LoVo (cell line): Measurements from ENCODE around the gene IFT74.
"Not testable (repeated sequence)": the region's sequence is repeated elsewhere in the genome, so short reads cannot be mapped to it uniquely, and the experiment has no call there.

Experiments
- DNase-seq: peaks from one replicate; pipeline ENCODE4 v3.0.0-alpha.2; 2016; ENCODE audit warnings: low spot score

The IFT74 gene

DNA sequence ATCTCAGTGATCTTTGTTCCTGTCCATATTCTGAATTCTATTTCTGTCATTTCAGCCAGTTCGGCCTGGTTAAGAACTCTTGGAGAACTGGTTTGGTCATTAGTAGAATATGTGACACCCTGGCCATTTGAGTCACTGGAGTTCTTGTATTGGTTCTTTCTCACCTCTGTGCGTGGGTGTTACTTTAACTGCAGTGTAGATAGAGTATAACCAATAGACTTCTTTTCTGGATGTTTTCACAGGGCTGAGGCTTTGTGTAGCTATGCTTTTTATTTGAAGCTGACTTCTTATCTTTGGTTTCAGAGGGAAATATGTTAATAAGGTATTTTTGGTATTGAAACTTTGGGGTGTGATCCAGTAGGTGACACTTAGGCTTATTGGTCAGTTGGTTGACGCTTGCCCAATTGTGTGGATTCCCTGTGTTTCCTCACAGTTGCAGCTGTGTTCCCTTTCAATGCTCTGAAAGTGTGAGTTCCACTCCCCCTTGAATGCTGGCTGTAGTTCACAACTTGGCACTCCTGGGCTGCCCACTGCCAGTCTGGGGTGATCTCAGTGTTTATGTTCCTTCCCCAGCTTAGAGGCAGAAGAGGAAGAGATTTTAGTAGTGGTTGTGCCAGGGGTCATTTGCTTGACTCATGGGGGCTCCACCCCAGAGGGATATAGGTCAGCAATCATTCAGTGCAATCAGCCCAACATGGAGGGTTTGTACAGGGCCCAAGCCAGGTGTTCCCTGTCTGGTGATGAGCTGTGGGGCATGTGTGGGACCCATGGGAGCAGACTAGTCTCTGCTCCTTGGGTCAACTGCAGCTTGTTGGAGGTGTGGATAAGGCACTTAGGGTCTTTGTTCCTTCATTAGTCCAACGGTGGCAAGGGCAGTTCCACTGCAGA lies 117.9 kb downstream of the IFT74 start:
- DNase-seq, result no peak

DNA sequence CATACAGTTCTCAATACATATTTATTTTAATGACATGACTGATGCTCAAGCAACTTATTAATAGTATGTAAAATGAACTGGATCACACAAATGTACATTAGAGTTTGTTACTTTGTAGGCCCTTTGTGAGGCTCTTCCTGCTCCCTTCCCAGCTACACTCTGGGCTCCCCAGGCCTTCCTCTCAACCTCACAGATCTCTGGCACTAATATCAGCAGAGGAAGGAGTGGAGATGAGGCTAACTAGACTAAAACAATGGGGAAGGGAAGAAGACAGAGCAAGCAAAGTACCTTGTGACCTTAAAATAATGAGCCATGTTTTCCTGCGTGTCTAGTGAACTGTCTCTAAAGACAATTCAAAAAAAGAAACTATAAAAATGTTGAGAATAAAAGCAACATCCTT lies 122.5 kb downstream of the IFT74 start:
- no peak for DNase-seq

DNA sequence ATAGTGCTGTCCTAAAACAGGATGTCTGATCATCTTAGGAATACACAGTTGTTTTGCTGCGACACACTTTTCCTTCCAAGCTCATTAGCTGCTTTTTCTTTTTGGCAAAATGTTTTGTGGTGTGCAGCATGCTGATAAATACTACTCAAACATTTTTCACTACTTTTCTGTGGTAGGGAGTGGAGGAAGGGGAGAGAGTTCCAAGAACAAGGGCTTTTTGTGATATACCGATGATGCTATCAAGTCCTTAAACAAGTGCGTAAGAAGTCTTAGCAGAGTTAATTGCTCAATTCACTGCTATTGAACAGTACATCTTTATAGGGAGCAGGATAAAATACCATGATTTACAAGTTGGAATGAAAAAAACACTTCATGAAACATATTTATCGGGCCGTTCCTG lies 129.2 kb downstream of the IFT74 start:
- no peak for DNase-seq

DNA sequence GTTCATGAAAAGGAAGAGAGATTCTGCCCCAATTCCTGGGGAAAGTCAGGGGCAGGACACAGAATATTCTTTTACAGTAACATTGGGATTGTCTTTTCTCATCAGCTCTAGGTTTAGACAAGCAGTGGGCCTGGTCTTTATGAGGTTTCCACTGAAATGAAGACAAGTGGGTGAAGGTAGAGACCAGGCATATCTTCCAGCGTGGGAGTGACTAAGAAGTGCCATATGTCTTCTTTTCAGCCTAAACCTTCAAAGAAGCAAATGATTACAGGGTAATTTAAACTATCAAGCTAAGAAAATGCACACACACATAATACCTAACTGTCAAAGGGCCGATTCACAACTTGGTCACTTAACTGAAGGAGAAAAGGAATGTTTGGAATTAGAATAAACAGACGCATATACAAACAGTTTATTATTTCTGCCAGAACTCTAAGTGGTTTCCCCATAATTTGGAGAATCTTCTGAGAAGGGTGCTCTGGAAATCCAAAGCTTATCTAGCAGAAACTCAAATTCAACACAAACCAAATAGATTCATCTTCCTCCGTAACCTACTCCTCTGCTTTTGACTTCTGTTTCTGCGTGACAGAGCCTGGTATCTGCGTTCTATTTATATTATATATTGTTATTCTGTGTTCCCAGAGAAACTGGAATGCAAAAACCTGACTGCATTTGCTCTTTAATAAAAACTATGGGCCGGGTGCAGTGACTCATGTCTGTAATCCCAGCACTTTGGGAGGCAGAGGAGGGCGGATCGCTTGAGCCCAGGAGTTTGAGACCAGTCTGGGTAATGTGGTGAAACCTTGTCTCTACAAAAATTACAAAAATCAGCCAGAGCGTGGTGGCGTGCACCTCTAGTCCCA lies 130.8 kb downstream of the IFT74 start:
- no peak for DNase-seq

DNA sequence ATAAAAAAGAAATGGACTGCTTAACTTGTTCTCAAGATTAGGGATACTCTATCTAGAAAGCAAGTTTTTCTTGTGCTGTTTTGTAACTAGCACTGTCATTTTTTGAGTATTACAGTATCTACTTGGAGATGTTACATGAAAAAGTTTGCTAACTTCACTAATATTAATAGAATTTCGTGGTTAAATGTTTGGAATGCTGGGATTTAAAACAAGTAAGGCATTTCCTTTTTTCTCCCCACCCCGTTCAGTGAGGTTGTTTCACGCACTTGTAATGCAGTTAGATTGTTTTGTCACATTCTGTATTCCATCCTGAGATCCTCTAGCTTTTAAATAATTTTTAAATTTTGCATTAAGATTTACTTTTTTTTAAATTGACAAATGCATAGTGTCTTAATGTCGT lies 132.8 kb downstream of the IFT74 start:
- DNase-seq, result no peak

DNA sequence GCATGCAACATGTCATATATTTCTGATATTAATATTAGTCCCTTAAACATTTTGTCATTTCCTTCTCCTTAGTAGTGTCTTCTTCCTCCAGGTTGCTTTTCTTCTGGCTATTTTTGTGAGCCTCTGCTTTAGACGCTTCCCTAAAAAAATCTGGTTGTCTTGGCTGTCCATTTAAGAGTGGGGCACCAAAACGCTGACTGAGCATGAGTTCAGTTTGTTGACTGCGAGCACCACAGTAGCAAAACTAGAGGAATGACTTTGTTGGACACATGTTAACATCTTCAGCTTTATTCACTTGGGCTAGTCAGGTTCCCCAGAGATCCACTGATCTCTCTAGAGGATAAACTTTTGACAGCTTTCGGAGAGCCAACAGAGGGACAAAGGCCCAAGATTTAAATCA lies 133.5 kb downstream of the IFT74 start:
- DNase-seq, result no peak

DNA sequence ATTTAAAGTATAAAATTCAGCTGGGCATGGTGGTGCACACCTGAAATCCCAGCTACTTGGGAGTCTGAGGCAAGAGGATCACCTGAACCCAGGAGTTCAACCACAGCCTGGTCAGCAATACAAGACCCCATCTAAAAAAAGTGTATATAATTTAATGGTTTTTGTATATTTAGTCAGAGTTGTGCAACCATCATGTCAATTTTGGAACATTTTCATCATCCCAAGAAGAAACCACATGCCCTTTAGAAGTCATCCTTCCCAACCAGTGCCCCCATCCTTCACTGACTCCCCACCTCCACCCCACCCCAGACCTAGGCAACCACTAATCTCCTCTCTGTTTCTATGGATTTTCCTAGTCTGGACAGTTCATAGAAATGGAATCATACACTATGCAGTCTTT lies 134.0 kb downstream of the IFT74 start:
- DNase-seq, result no peak

DNA sequence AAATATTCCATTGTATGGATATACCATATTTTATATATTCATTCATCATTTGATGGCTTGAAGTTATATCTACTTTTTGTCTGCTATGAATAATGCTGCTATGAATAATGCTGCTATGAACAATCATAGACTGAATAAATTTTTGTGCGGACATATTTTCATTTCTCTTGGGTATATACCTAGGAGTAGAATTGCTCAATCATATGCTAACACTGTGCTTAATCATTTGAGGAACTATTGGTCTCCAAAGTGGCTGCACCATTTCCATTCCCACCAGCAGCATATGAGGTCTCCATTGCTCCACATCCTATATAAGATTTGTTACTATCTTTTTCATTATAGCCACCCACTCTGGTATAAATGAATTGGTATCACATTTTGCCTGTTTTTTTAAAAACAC lies 134.5 kb downstream of the IFT74 start:
- DNase-seq, result no peak

DNA sequence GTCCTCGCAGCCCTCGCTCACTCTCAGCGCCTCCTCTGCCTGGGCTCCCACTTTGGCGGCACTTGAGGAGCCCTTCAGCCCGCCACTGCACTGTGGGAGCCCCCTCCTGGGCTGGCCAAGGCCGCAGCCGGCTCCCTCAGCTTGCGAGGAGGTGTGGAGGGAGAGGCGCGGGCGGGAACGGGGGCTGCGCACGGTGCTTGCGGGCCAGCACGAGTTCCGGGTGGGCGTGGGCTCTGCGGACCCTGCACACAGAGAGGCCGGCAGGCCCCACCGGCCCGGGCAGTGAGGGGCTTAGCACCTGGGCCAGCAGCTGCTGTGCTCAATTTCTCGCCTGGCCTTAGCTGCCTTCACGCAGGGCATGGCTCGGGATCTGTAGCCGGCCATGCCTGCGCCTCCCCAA lies 136.3 kb downstream of the IFT74 start:
- not testable (repeated sequence) for DNase-seq

DNA sequence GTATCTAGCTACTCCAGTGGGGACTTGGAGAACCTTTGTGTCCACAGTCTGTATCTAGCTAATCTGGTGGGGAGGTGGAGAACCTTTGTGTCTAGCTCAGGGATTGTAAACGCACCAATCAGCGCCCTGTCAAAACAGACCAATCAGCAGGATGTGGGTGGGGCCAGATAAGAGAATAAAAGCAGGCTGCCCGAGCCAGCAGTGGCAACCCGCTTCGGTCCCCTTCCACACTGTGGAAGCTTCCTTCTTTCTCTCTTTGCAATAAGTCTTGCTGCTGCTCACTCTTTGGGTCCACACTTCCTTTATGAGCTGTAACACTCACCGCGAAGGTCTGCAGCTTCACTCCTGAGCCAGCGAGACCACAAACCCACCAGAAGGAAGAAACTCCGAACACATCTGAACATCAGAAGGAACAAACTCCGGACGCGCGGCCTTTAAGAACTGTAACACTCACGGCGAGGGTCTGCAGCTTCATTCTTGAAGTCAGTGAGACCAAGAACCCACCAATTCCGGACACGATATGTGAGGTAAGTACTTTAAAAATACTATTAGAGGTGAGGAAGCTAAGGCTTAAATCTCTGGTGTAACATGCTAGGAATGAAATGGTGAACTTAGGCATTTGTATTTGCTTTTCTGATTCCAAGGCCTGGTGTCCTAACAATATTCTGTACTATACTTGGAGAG lies 137.3 kb downstream of the IFT74 start:
- DNase-seq, result not testable (repeated sequence)

DNA sequence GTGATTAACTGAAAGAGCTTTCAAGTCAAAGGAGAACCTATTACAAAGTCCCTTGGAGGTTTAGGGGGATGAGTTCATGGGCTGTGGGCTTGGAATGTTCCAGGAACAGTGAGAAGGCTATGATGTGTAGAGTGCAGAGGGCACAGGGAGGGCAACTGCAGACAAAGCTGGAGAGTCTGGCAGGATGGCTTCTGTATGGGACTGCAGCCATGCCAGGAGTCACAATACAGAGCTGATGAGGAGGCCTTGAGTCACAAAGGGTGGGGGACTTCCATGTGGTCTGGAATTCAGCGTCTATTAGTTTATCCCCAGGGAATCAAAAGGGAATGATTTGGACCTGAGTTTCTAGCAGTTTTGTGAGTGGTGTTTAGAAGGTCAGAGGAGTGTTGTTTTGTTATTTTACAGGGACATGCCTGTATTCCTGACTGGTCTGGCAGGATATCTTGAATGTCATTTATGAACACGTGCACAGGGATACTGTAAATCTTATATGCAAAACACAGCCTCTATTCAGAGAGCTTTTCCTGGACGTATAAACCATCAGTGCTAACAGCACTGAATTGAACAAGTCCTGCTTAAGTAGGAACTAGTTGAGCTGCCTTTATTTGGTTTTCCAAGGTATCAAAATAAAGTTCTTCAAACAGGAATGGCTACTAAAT lies 138.6 kb downstream of the IFT74 start:
- no peak for DNase-seq

DNA sequence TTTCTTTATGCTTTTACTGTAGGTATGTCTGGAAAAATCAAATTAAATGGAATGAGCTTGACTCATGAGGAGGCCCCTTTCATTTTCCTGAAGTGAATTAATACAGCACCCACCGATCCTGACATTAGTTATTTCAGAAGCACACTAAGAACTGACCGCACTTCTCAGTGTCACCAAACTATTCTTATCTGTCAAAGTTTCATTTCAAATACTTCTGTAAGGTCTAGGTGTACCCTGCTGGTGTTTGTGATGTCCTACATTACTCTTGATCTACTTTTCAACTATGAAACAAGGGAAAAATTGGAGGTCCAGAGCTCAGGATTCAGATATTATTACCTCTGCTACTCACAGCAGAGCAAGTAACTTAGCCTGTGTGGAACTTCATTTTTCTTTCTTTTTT lies 151.0 kb downstream of the IFT74 start:
- DNase-seq, result no peak

DNA sequence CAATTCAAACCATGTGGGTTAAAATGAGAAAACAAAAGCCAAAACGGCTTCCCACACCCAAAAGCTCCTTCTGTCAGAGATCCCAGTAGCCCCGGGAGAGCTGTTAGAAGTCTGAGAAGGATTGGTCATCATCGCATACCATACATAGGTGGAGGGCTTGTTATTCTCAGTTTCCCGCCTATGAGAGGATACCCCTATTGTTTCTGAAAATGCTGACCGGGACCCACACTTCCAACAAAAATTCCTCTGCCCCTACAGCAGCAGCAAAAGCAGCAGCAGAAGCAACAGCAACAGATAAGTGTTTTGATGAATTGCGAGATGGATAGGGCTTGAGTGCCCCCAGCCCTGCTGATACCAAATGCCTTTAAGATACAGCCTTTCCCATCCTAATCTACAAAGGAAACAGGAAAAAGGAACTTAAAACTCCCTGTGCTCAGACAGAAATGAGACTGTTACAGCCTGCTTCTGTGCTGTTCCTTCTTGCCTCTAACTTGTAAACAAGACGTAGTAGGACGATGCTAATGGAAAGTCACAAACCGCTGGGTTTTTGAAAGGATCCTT lies 152.8 kb downstream of the IFT74 start, which contains the start of gene TEK:
TEK (plus strand) TSS at position 245 of the 561 bp plus-strand sequence. CDS start 366 bp downstream, outside the sequence.
- no peak for DNase-seq

DNA sequence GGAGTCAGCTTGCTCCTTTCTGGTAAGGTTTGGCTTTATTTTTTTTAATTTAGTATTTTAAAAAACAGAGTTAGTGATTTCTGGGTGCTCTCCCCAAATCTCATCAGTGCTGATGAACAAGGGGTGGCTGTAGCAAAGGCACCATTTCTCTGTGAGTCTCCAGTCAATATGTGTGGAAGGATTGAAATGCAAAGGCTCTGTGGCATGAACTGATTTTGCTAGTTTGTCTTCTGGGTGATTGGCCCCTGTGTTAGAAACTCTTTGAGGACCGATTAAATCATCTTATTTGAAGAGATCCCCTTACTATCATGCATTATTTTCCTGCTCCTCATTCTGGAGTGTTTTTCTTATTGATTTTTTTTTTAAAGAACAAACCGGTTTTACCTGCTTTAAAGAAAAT lies 153.4 kb downstream of the IFT74 start:
- DNase-seq, result no peak

DNA sequence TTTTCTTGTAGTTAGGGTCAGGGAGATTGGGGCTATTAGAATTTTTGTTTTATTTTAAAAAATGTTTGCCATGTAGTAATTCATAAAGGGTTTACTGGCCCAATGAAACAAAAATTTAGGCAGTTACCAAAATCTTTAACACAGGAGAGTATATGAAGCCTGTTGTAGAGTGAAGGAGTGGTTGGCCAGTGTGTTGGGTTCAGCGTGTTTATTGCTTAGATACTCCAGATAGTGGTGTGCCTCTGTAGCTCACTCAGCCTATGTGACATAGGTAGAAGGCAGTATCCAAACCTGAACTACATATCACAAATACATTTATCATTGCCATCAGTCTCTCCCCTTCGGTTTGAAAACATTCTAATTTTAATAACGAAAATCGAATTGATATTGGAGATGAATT lies 154.0 kb downstream of the IFT74 start:
- DNase-seq, result no peak

DNA sequence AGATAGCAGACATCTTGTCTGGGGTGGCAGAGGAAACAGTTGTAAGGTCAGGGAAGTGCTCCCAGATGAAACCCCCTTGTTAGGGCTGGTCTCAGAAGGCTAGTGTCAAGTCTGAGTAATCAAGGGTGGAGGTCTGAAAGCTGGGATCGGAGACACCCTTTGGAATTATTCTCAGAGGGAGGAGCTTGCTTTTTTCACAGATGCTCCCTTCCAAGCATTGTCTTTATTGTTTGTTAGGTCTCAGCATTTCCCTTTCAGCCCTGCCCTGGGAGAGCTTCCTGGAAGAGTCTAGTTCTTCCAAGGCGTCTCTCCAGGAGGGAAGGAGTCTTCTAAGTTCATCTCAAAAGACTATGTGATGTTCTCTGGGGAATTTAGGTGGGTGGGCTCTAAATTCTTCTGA lies 156.0 kb downstream of the IFT74 start:
- no peak for DNase-seq
